Measurements from ENCODE around the gene PTGER2. TPM values are rescaled to one million over a fixed set of nuclear protein-coding genes. Genes with fewer than 3 reads are reported as not detected.
A peak's percentile ranks its signal among the peaks of the same experiment; 100 is the strongest.

Gene PTGER2
- total and polyA plus RNA-seq, 5 experiments from 2014 or later = 2.9 to 114 (median 58.7) TPM

- no peaks in the 10 kb centered on the region for H3K9me3 Mint-ChIP-seq
- POLR2A ChIA-PET = interaction anchor here (0.7 to 1.7 kb wide), 2 partner anchors 46 to 49 kb away, joined by 4 to 6 read pairs; partner anchors contain the start of gene PTGER2
- no peak for DNase-seq
- ATAC-seq = no peak
- H3K27ac Mint-ChIP-seq = no peak overlapping the region
- peaks cover 0 to 2% (median 0%) of the 10 kb centered on the region in 5 donors for H3K27me3 Mint-ChIP-seq
- no peaks in the 10 kb centered on the region for H3K36me3 Mint-ChIP-seq
- H3K4me1 Mint-ChIP-seq = peaks cover 2 to 7% (median 3%) of the 10 kb centered on the region in 4 donors
- H3K4me3 Mint-ChIP-seq = no peak overlapping the region
Measured at GRCh38 chr14:52363041-52363704, 49.1 kb downstream of the PTGER2 start.

DNA sequence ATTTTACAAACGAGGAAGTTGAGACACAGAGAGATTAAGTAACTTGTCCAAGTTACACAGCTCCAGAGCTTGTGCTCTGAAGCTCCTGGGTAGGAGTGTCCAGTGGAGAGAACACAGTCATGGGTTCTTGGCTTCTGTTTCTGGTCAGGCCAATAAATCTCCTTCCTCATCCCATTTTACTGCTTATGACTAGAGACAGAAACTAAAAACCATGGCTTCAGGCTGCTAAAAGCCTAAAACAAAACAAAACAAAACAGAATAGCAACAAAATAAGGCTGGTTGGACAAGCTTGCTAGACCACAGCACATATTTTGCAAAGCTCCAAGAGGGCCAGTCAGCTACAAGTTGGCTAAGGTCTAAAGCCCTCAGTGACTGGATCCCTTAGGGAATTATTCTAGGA, 49.8 kb downstream of the PTGER2 start:
- Mint-ChIP-seq H3K27ac (peak overlapping the region in 3 of 10 donors; percentile 2 to 67 (median 21)), H3K9me3 (no peaks in the 10 kb centered on the region), H3K36me3 (no peaks in the 10 kb centered on the region), H3K4me1 (peaks cover 2 to 7% (median 3%) of the 10 kb centered on the region in 4 donors), H3K27me3 (peaks cover 0 to 2% (median 0%) of the 10 kb centered on the region in 5 donors), H3K4me3 (no peak overlapping the region)
- POLR2A ChIA-PET = interaction anchor here (1.7 kb wide), 1 partner anchor 50 kb away, joined by 4 read pairs; the partner anchor contains the start of gene PTGER2
- DNase-seq (no peak), ATAC-seq (no peak)

DNA sequence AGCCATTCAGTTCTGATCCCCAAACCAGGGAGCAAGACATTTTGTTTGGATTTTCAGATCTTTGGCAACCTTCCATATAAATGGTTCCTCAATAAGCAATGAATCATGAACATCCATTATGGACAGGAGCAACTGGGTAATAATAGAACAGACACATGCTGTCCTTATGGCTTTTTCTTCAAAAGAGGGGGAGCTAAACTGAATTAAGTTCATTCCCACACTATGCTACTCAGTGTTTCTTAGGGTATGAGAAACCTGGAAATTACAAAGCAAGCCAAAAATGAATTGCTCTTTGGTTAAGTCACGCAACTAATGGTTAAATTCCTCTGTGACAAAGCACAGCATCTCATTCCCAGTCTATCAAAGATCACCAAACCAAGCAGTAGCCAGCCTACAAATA, 51.0 kb downstream of the PTGER2 start:
- POLR2A ChIA-PET = no interaction called here

DNA sequence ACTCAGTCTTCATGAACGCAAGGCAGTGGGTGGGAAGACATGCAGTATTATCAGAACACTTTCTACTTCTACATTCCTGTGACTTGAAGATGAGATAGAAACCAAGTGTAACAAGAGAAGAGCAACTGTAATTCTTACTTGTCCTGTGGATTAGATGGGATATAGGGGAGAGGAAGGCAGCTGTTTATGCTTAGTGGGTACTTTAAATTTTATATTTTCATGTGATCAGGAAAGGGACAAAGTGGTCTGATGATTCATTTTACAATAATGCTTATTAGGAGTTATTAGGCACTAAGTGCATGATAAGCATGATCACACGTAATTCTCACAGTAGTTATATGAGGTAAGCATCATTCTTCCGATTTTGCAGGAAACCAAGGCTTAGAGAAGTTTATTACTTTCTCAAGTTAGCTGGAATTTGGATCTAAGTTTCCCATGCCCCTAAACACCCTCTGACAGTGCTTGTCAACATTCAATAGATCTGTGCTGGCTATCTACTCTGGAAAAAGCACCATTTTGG, 52.7 kb downstream of the PTGER2 start:
- Mint-ChIP-seq H3K4me1 (peaks cover 0 to 1% (median 0%) of the 10 kb centered on the region in 4 donors), H3K27me3 (no peaks in the 10 kb centered on the region), H3K36me3 (no peaks in the 10 kb centered on the region), H3K9me3 (no peaks in the 10 kb centered on the region), H3K4me3 (no peak overlapping the region), H3K27ac (no peak overlapping the region)
- ATAC-seq = no peak
- POLR2A ChIA-PET = no interaction called here
- DNase-seq = no peak

More for the DNA sequence above, 51.0 kb downstream of the PTGER2 start:
- DNase-seq (no peak), ATAC-seq (no peak)
- Mint-ChIP-seq H3K36me3 (no peaks in the 10 kb centered on the region), H3K4me1 (peaks cover 2 to 7% (median 3%) of the 10 kb centered on the region in 4 donors), H3K27ac (no peak overlapping the region), H3K27me3 (no peaks in the 10 kb centered on the region), H3K4me3 (no peak overlapping the region), H3K9me3 (no peaks in the 10 kb centered on the region)

GRCh38 chr14:52369305-52369801, 55.2 kb downstream of the PTGER2 start:
- no peak for DNase-seq
- no peak overlapping the region for H3K27ac Mint-ChIP-seq
- H3K4me1 Mint-ChIP-seq = no peaks in the 10 kb centered on the region
- H3K9me3 Mint-ChIP-seq = peaks cover 0 to 16% (median 7%) of the 10 kb centered on the region in 9 donors
- no peaks in the 10 kb centered on the region for H3K27me3 Mint-ChIP-seq
- no peak overlapping the region for H3K4me3 Mint-ChIP-seq
- ATAC-seq = no peak
- no peaks in the 10 kb centered on the region for H3K36me3 Mint-ChIP-seq
- POLR2A ChIA-PET = no interaction called here

DNA sequence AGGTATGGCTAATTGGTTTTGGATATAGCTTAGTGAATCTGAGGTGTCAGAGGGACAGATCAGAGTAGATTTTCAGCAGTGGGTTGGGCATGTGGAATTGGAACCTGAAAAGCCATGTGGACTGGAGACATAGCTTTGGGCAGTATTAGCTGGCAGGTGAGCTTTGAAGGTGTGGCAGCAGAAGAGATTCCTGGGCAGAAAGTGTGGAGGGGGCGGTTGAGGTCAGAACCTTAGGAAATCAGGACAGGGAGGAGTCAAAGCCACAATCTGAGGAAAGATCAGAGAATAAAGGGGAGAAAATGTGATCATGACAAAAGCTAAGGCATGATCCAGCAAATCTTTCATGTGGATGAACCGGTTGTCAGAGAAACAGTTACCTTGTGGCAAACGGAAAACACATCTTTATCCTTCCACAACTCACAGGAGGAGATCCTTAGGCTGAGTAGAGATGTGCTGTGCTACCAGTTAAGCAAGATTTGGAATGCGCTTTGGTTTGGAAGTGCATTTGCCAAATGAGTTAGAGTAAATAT, 56.4 kb downstream of the PTGER2 start:
- Mint-ChIP-seq H3K4me3 (no peak overlapping the region), H3K27me3 (no peaks in the 10 kb centered on the region), H3K4me1 (no peaks in the 10 kb centered on the region), H3K27ac (no peak overlapping the region), H3K36me3 (peaks cover 0 to 4% (median 0%) of the 10 kb centered on the region in 3 donors), H3K9me3 (peaks cover 0 to 25% (median 10%) of the 10 kb centered on the region in 9 donors)
- ATAC-seq (no peak), DNase-seq (no peak)
- POLR2A ChIA-PET = no interaction called here

- Mint-ChIP-seq H3K4me1 (peaks cover 5 to 8% (median 6%) of the 10 kb centered on the region in 4 donors), H3K27ac (no peak overlapping the region), H3K36me3 (peaks cover 0 to 12% (median 7%) of the 10 kb centered on the region in 3 donors), H3K27me3 (no peaks in the 10 kb centered on the region), H3K4me3 (no peak overlapping the region), H3K9me3 (peaks cover 0 to 40% (median 14%) of the 10 kb centered on the region in 9 donors)
- DNase-seq = no peak
- POLR2A ChIA-PET = no interaction called here
- ATAC-seq = no peak
Measured at GRCh38 chr14:52377940-52378339, 63.8 kb downstream of the PTGER2 start.

Other genes starting within 250 kb of the PTGER2 start
- gene NID2, start 245.3 kb upstream of the PTGER2 start, total RNA-seq = not detected
- gene NID2, start 245.3 kb upstream of the PTGER2 start, polyA plus RNA-seq = under 1 TPM; 0.22 to 0.98 (median 0.62) TPM
- under 1 TPM; 0.38 to 0.57 TPM for gene PTGDR, start 46.6 kb upstream of the PTGER2 start, total RNA-seq
- 10 to 100 TPM in 1 of 3 donors, under 1 TPM in 2; 0.70 to 11.6 (median 0.74) TPM for gene PTGDR, start 46.6 kb upstream of the PTGER2 start, polyA plus RNA-seq
- 1 to 10 TPM; 7.1 to 9.2 TPM for gene TXNDC16, start 238.2 kb downstream of the PTGER2 start, total RNA-seq
- gene TXNDC16, start 238.2 kb downstream of the PTGER2 start, polyA plus RNA-seq = 1 to 10 TPM; 1.6 to 2.2 (median 2.0) TPM
- under 1 TPM; 0.16 to 0.18 TPM for gene GPR137C, start 238.5 kb downstream of the PTGER2 start, total RNA-seq
- gene GPR137C, start 238.5 kb downstream of the PTGER2 start, polyA plus RNA-seq = not detected